ENCODE measurements around the gene CHST14.
A peak's percentile ranks its signal among the peaks of the same experiment; 100 is the strongest.
"Not testable (repeated sequence)": the region's sequence is repeated elsewhere in the genome, so short reads cannot be mapped to it uniquely, and the experiment has no call there.

CHST14 gene

GRCh38 chr15:40440743-40441564, 29.8 kb upstream of the CHST14 start, which contains the start of gene BAHD1:
TSS of gene BAHD1 (plus strand) at chr15:40440953. CDS start at chr15:40458465, 17,512 bp downstream.
- peak; percentile 85 for DNase-seq (ENCODE audit: low read depth, low spot score)

GRCh38 chr15:40441565-40442531, 28.9 kb upstream of the CHST14 start:
- DNase-seq (ENCODE audit: low read depth, low spot score): no peak

GRCh38 chr15:40443255-40443654, 27.5 kb upstream of the CHST14 start:
- no peak for DNase-seq (ENCODE audit: low read depth, low spot score)

- DNase-seq (ENCODE audit: low read depth, low spot score): no peak
Measured at GRCh38 chr15:40443846-40444245, 26.9 kb upstream of the CHST14 start.

GRCh38 chr15:40444736-40445135, 26.0 kb upstream of the CHST14 start:
- DNase-seq (ENCODE audit: low read depth, low spot score): no peak

- DNase-seq (ENCODE audit: low read depth, low spot score): no peak
Measured at GRCh38 chr15:40445421-40445922, 25.3 kb upstream of the CHST14 start.

GRCh38 chr15:40446144-40446543, 24.6 kb upstream of the CHST14 start:
- DNase-seq (ENCODE audit: low read depth, low spot score): no peak

- DNase-seq (ENCODE audit: low read depth, low spot score): no peak
Measured at GRCh38 chr15:40448354-40448753, 22.4 kb upstream of the CHST14 start.

- DNase-seq (ENCODE audit: low read depth, low spot score): no peak
Measured at GRCh38 chr15:40449275-40449674, 21.5 kb upstream of the CHST14 start.

GRCh38 chr15:40450047-40450446, 20.7 kb upstream of the CHST14 start:
- no peak for DNase-seq (ENCODE audit: low read depth, low spot score)

GRCh38 chr15:40451527-40452158, 19.1 kb upstream of the CHST14 start:
- no peak for DNase-seq (ENCODE audit: low read depth, low spot score)

GRCh38 chr15:40452296-40453090, 18.3 kb upstream of the CHST14 start:
- DNase-seq (ENCODE audit: low read depth, low spot score): no peak

GRCh38 chr15:40453941-40454340, 16.8 kb upstream of the CHST14 start:
- DNase-seq (ENCODE audit: low read depth, low spot score): not testable (repeated sequence)

- no peak for DNase-seq (ENCODE audit: low read depth, low spot score)
Measured at GRCh38 chr15:40454904-40455391, 15.8 kb upstream of the CHST14 start.

GRCh38 chr15:40456299-40456712, 14.5 kb upstream of the CHST14 start:
- DNase-seq (ENCODE audit: low read depth, low spot score): no peak

GRCh38 chr15:40456738-40457137, 14.0 kb upstream of the CHST14 start:
- no peak for DNase-seq (ENCODE audit: low read depth, low spot score)

GRCh38 chr15:40458495-40459371, 12.1 kb upstream of the CHST14 start:
- DNase-seq (ENCODE audit: low read depth, low spot score): no peak

- no peak for DNase-seq (ENCODE audit: low read depth, low spot score)
Measured at GRCh38 chr15:40459391-40460015, 11.3 kb upstream of the CHST14 start.

GRCh38 chr15:40460404-40460803, 10.4 kb upstream of the CHST14 start:
- no peak for DNase-seq (ENCODE audit: low read depth, low spot score)
